ENCODE data around the gene UFSP1.

GRCh38 chr7:100893318-100893895 lies 3.9 kb upstream of the UFSP1 start:
- TF ChIP-seq CTCF (IDR thresholded peaks at IDR 0.05) = no peak
- no peak for TF ChIP-seq POLR2A (IDR thresholded peaks at IDR 0.05)

Data from body of pancreas (tissue), 4 donors.